Activated CD4-positive, alpha-beta T cell treated with anti-CD3 and anti-CD28 coated beads, Interleukin-2, Interleukin-6, amounts not matched to agents 100 ng/mL and 50 ng/mL, durations not matched to agents 16 hours and 8 hours (primary cell): Measurements from ENCODE around the gene GORASP2.

Experiments used
- DNase-seq: peaks from one replicate; pipeline ENCODE4 v3.0.0-alpha.2; 2020

The GORASP2 gene

DNA sequence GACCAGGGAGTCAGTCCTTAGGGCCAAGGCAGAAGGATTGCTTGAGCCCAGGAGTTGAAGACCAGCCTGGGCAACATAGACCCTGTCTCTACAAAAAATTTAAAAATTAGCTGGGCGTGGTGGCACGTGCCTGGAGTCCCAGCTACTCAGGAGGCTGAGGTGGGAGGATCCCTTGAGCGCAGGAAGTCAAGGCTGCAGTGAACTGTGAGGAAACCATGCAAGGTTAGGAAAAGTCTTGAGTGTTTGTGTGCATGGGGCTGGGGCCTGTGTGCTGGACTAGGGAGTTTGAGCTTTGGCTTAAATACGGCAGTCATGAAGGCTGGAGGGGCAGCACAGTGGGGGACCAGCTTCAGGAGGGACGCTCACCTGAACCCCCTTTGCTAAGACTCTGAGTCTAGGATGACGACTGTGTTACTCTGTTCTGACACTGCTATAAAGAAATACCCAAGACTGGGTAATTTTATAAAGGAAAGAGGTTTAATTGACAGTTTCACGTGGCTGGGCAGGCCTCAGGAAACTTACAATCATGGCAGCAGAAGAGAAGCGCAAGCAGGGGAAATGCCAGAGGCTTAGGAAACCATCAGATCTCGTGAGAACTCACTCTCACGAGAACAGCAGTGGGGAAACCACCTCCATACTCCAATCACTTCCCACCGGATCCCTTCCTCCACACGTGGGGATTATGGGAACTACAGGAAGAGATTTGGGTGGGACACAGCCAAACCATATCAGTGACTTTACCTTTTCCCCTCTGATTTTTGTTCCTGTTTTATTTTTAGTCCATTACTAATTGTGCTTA lies 39.4 kb downstream of the GORASP2 start:
- DNase-seq, result no peak

DNA sequence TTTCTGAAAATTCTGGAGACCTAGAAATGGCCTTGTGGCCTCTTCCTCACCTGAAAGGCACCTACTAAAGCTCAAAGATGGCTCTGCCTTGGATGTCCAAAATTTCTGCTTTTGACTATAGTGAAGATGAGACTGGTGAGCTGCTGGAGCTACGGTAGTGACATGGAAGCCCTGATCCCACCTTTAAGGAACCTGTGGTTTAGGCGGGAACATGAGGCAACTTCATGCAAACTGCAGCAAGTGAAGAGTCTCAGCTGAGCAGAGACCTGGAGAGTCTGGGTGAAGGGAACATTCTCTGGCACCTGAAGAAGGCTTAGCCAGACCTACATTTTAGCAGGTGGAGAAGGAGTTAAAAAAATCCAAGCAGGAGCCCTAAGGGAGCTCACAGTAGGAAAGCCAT lies 40.0 kb downstream of the GORASP2 start:
- no peak for DNase-seq

DNA sequence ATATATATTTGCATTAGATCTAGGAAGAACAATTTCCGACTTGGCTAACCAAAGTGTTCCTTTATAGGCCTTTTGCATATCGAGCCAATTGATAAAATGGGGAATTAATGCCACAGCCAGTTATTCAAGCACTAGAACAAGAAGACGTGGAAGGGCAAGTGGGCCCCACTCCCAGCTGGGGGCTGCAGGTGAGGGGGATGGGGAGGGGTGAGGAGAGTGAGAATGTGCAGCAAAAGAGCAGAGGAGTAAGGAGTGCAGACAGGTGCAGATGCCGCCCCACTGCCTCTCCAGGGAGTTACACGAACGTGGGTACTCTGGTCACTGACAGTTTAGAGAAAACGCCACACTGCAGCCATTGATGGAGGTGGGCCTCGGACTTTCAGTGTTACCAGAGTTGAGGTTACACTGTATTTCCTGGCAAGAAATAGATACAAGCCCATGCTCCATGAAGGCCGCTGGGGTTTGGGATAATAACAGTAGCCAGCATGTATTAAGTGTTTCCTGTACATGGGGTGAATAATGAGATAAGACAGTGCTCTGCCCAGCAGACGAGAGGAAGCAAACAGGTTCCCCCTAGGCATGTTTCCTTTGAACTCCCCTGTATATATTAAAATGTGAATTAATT lies 40.9 kb downstream of the GORASP2 start:
- DNase-seq, result no peak

GRCh38 chr2:170971071-170971470 lies 42.0 kb downstream of the GORASP2 start:
- DNase-seq, result no peak

DNA sequence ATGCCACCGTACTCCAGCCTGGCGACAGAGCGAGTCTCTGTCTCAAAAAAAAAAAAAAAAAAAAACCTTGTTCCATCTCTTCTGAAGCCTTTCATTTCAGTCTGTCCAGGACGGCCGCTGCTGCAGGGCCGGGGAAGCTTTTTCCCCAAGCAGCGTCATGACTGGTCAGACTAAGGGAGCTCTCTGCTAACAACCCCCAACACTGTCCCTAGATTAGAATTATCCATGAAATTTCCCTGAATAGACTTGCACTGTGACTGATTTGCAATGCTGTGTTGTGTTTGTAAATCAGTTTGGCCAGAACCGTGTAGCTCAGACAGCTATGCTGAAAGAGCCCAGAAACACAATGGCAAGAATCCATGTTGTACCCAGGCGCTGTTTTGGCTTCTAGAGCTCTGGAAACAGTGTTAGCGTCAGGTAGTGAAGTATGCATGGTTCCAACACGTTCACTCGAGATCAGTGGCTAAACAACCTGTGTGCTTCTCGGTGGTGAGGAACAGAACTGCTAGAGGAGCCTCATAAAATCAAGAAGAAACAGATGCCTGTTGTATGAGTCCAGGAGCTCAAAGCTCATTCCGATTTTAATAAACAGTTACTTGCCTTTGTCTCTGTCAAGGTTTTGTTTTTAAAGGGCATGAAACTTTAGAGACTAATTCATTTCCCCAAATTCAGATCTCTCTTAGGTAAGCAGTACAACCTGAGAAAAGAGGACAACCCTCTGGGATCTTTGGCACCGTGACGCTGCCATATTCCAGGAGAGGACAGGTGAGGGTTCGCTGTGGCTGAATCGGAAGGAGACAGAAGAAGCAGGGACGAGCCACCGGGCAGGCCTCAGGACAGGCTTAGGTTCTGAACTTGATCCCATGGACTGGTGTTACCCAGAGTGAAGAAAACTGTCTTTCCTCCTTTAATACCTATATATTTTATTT lies 43.5 kb downstream of the GORASP2 start:
- no peak for DNase-seq

GRCh38 chr2:170973225-170973491 lies 44.1 kb downstream of the GORASP2 start:
- no peak for DNase-seq

DNA sequence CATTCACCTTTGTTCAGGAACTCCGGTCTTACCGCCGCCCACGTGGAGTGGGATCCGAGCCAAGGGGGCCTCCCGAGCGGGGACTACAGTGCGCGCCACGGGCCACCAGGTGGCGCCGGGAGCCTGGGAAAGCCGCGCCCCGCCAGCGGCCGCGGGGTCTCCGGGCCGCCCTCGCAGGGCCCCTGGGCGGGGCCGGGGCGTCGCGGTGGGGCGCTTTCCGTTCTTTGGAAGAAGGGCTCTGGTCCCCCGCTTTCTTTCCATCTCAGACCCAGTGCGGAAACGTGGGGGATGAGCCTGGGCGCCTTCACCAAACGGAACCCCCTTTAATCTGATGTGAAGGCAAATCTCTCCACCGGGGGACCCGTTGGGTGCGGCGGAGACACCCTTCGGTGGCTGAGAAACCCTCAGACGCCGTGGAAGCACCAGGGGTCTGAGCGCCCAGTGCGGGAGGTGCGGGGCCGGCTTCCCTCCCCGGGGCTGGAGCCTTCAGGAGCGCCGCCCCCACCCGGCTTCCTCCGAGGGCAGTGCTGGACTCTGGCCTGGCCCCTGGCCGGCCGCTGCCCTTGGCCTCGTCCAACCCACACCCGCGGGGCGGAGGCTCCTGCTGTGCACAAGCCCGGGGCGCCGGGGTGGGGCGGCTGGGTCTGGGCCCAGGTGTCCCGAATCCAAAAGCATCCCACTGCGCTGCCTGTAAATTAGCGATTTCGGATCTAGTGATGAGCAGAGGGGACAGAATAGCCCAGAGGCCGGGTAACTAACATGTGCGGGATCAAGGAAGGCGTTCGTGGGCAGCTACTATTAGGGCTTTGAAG lies 44.6 kb downstream of the GORASP2 start:
- peak; percentile 85 for DNase-seq

GRCh38 chr2:170974304-170974993 lies 45.4 kb downstream of the GORASP2 start:
- no peak for DNase-seq

GRCh38 chr2:170975127-170975942 lies 46.3 kb downstream of the GORASP2 start:
- no peak for DNase-seq

DNA sequence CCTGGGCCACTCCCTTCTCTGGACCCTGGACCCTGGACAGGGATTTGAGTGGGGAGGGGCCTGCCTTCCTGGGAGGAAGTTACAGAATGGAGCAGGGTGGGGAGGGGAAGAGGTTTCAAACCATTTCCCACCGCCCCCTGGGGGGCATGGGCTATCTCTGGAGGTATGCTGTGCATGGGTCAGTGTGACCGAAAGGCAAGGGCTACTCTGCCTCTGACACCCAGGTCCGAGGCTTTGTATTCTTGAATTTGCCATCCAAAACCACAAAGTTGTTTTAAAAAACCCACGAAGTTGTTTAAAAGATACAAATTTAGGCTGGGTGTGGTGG lies 46.9 kb downstream of the GORASP2 start:
- DNase-seq, result no peak

DNA sequence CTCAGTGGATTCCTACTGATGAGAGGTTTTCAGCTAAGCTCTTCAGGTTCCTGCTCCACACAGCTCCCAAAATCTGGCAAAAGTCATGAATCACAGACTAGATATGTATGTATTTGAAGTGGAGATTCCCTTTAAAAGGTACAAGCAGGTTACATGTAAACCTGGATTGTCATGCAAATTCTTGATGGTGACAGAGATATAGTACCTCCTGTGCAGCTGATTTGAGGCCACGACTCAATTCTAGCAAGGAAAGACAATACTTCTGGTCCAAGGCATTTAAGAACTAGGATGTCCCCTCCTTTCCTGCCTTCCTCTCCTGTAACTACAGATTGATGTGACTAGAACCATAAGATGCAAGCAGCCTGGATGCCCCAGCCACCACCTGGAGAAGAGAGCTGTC lies 55.0 kb downstream of the GORASP2 start:
- DNase-seq, result no peak

GRCh38 chr2:170985407-170985806 lies 56.4 kb downstream of the GORASP2 start:
- DNase-seq, result no peak

DNA sequence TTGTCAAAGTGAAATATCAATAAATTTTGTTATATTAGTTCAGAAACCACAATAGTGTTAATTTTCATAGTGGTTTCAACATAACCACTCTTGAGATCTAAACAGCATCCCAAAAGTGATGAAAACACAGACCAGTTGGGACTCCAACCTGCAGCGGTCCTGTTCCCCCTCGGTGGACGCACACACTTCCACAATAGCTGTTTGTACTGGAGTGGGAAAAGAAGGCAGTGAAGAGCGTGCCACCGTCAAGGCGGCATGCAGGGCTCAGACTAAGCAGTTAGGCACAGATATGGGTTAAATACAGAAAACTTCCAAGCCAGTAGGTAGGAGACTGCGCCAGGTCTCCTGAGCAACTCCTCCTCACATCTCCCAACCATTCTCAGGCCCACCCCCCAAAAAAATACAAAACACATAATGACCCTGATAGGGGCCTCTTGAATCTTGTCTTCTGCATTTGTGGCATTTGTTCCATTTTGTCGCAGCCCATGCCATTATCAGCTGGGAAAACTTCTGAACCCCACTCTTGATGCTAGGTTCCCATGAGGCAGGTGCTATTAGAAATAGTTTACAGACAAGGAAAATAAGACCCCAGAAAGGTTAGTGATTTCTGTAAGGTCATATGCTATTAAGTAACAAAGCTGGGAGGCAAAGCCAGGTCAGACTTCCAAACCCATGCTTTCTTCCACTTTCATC lies 57.7 kb downstream of the GORASP2 start:
- DNase-seq, result no peak

- no peak for DNase-seq
Observed at GRCh38 chr2:170991398-170992182, 62.5 kb downstream of the GORASP2 start.

DNA sequence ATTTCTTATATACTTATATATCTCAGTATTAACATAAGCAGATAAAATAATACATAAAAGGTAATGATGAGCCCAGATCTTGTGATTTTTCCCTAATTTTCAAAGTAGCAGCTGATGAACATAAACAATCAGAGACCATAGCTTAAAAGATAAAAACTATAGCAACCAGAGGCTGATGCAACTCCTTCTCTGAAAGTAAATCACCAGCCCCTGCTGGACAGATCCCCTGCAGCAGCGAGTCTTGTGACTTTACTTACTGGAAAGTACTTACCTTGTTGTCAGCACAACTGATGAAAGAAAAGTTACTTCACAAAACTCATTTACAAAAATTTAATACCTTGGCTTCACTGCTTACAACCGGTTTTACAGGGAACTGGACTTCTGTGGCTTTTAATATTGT lies 67.3 kb downstream of the GORASP2 start:
- no peak for DNase-seq

- no peak for DNase-seq
Observed at GRCh38 chr2:170997893-170998597, 69.0 kb downstream of the GORASP2 start.

GRCh38 chr2:170999654-171000053 lies 70.6 kb downstream of the GORASP2 start:
- no peak for DNase-seq

DNA sequence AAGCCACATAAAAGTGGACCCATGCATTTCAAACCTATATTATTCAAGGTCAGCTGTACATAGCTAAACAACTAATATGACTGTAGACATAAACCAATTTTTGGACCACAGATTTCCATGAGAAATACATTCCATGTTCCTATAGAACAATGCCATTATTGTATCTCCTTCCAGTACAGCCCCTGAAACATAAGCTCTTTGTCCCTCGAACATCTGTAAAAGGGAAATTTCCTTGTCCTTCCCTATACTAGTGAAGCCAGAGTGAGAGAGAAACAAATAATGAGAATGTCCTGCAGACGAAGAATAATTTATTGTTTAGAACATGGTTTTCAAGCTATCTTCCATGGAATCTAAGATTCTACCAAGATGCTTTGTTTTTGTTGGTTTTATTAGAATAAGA lies 75.3 kb downstream of the GORASP2 start:
- DNase-seq, result no peak

DNA sequence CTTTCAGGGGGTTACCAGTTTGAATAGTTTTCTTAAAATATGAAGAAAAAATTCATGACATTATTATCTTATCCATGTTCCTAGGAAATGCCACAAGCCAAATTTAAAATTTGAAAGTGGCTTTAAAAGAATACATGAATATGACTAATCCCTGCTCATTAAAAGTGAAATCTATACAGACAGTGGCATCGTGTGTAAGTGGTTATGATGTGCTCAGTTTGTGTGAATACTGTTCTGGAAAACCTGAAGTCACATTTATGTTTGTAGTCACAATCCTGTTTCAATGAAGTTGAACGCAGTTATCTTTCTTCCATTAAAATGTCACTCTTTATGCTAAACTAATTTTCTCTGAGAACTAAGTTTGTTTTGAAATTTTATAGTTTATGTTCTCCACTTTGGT lies 75.8 kb downstream of the GORASP2 start:
- no peak for DNase-seq
